DOHH2 (cell line): Measurements from ENCODE around the gene SLC16A1.

Experiments used
- EZH2phosphoT487 ChIP-seq: fragments of 200-600 bp; sonication (generic); IDR thresholded peaks from 2 replicates; pipeline ENCODE4 v1.6.1; 2017; ENCODE audit warnings: borderline replicate concordance, mild to moderate bottlenecking, antibody characterized with exemption, low read length, moderate library complexity, mixed read lengths
- TF ChIP-seq, protein P1 (sequence below): fragments of 200-600 bp; sonication (generic); IDR thresholded peaks from one replicate; pipeline ENCODE4 v1.5.1; 2014; ENCODE audit warnings: antibody characterized with exemption, mild to moderate bottlenecking, low read depth, low read length; ENCODE audit not compliant: poor library complexity, severe bottlenecking

DNA sequence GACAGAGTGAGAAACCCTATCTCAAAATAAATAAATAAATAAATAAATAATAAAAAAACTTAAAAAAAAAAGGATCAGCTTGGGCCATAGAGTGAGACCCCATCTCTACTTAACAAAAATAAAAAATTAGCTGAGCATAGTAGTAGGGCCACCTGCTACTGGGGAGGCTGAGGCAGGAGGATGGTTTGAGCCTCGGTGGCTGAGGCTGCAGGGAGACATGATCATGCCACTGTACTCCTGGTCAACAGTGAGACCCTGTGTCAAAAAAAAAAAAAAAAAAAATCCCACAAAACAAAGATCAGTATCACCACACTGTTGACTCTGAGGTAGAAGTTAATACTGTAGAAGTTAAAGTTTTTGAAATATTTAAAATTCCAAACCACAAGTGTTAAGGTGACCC, 29.1 kb downstream of the SLC16A1 start:
- TF ChIP-seq, protein P1, sequence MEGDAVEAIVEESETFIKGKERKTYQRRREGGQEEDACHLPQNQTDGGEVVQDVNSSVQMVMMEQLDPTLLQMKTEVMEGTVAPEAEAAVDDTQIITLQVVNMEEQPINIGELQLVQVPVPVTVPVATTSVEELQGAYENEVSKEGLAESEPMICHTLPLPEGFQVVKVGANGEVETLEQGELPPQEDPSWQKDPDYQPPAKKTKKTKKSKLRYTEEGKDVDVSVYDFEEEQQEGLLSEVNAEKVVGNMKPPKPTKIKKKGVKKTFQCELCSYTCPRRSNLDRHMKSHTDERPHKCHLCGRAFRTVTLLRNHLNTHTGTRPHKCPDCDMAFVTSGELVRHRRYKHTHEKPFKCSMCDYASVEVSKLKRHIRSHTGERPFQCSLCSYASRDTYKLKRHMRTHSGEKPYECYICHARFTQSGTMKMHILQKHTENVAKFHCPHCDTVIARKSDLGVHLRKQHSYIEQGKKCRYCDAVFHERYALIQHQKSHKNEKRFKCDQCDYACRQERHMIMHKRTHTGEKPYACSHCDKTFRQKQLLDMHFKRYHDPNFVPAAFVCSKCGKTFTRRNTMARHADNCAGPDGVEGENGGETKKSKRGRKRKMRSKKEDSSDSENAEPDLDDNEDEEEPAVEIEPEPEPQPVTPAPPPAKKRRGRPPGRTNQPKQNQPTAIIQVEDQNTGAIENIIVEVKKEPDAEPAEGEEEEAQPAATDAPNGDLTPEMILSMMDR = no peak
- TF ChIP-seq EZH2phosphoT487 = no peak
